GM06990 (cell line): ENCODE results near the gene KRT72.

Experiments
- DNase-seq: peaks from one replicate; pipeline ENCODE4 v3.0.0-alpha.2; 2011; ENCODE audit not compliant: insufficient read length; ENCODE audit errors: extremely low read depth
- H3K27me3 ChIP-seq: replicated peaks from 2 replicates; pipeline ENCODE4 v1.6.0; 2011; ENCODE audit warnings: low read length; ENCODE audit not compliant: control insufficient read depth, insufficient read depth
- H3K36me3 ChIP-seq: 2 replicates; pipeline ENCODE4 v1.5.1; 2011; ENCODE audit warnings: low read length; ENCODE audit not compliant: control insufficient read depth, insufficient read depth
- H3K4me3 ChIP-seq: replicated peaks from 2 replicates; pipeline ENCODE4 v1.5.1; 2011; ENCODE audit warnings: low read depth, mild to moderate bottlenecking, control low read depth, low read length
- TF ChIP-seq, protein P1 (sequence below): IDR thresholded peaks from 2 replicates; pipeline ENCODE4 v1.5.1; 2011; ENCODE audit warnings: low read length, control low read depth, mild to moderate bottlenecking, inconsistent platforms; ENCODE audit not compliant: insufficient read depth, poor library complexity, severe bottlenecking

Gene KRT72

DNA sequence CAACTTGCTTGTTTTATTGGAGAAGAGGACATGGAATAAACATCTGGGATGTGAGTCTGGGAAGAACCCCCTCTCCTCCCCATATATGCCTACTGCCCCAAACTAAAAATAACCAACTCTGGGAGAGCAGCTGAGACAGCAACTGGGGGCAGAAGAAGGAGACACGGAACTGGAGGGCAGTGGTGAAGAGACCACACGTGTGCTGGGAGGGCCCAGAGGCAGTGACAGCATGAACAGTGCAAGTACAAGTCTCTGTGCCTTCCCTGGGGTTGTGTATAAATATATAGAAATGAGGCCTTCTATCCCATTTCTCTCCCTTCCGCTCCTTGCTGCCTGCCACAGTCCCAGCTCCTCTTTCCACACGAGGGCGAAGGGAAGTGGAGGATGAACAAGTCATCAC lies 21.1 kb upstream of the KRT72 start:
- Histone ChIP-seq H3K4me3 (no peak overlapping the region), H3K36me3 (no peaks in the 10 kb centered on the region), H3K27me3 (no peaks in the 10 kb centered on the region)
- TF ChIP-seq, protein P1, sequence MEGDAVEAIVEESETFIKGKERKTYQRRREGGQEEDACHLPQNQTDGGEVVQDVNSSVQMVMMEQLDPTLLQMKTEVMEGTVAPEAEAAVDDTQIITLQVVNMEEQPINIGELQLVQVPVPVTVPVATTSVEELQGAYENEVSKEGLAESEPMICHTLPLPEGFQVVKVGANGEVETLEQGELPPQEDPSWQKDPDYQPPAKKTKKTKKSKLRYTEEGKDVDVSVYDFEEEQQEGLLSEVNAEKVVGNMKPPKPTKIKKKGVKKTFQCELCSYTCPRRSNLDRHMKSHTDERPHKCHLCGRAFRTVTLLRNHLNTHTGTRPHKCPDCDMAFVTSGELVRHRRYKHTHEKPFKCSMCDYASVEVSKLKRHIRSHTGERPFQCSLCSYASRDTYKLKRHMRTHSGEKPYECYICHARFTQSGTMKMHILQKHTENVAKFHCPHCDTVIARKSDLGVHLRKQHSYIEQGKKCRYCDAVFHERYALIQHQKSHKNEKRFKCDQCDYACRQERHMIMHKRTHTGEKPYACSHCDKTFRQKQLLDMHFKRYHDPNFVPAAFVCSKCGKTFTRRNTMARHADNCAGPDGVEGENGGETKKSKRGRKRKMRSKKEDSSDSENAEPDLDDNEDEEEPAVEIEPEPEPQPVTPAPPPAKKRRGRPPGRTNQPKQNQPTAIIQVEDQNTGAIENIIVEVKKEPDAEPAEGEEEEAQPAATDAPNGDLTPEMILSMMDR = no peak
- DNase-seq = no peak

DNA sequence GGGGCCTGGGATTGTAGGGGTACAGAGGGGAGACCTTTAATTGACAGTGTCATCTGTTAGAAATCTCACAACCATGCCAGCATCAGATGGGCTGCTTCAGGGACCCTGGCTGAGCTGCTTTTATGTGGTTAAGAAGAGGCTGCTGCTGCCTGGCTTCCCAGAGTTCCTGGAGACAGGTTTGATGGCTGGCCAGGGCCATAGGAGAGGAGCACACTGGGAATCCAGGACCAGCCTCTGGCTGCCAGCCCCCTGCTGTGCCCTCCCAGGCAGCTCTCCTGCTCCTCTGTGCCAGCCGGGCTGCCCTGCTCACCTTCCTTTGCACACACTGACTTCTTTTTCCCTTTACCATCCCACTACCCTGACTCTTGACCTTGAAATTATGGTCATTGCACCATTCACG lies 17.6 kb upstream of the KRT72 start:
- TF ChIP-seq, protein P1 = no peak
- DNase-seq = no peak
- Histone ChIP-seq H3K36me3 (no peaks in the 10 kb centered on the region), H3K27me3 (peaks cover 2% of the 10 kb centered on the region), H3K4me3 (no peak overlapping the region)

DNA sequence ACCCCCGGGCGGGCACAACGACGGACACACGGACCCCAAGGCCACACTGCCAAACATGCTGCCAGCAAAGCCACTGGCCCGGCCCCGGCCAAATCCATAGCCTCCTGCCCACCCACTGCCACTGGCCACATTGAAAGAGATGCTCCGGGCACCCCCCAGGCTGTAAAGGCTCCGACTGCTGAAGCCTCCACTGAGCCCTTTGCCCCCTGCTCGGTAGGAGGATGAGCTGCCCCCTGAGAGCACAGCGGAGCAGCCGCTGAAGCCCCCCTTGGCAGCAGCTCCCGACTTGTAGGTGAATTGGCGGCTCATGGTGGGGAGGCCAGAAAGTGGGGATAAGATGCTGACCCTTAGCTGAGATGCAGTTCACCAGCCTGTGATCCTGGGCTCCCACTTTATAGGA lies 17.0 kb upstream of the KRT72 start, which contains the start of gene KRT73:
Gene KRT73 (minus strand): TSS at position 344 of the 400 bp plus-strand sequence. CDS start 35 bp downstream, at position 309.
- TF ChIP-seq, protein P1 = no peak
- H3K27me3 ChIP-seq = peaks cover 2% of the 10 kb centered on the region
- no peak within 1 kb of the TSS for H3K4me3 ChIP-seq
- no peak for DNase-seq
- H3K36me3 ChIP-seq = no peaks in the 10 kb centered on the region

DNA sequence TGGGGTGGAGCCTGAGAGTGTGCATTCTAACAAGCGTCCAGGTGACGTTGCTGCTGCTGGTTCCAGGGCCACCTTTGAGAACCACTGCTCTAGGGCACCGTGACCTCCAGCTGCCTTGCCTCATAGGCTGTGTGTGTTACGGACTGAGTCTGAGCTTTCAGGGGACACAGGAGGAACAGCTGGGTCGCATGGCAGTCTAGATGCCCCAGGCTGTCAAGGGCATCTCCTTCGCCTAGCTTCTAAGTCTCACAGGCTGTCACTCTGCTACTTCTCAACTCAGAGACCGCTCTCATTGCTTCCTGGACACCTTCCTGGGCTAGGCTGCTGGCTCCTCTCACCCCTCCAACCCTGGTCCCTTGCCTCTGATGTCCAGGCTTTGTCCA lies 16.1 kb upstream of the KRT72 start:
- H3K4me3 ChIP-seq = no peak overlapping the region
- TF ChIP-seq, protein P1 = no peak
- no peak for DNase-seq
- no peaks in the 10 kb centered on the region for H3K36me3 ChIP-seq
- peaks cover 2% of the 10 kb centered on the region for H3K27me3 ChIP-seq

DNA sequence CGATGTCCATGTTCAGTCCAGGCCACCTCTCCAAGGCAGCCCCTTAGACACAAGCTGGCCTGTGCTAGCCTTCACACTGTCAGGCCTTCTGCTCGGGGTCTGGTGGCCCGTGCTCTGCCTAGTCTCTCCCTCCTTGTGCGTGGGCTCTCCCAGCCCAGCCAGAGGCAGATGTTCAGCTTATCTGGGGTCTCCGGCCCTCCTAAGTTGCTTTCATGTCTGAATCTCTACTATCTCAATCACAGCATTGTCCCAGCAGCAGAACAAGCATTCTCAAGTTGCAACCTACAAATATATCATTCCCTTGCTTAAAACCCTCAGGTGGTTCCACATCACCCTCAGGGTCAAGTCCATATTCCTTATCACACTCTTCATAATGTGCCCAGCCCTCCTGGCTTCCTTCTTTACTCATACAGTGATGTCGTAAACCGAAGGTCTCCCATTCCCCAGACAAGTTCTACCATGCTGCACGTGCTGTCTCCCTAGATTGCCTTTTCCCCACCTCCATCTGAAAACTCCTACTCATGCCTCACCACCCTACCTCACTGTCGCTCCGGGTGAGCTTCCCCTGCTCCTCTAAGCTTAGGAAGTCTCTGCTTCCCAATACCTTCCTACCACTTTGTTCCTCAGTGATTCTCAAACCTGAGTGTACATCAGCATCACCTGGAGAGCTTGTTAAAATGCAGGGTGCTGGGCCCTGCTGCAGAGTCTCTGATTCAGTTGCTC lies 15.6 kb upstream of the KRT72 start:
- peaks cover 2% of the 10 kb centered on the region for H3K27me3 ChIP-seq
- no peak for DNase-seq
- no peak overlapping the region for H3K4me3 ChIP-seq
- no peaks in the 10 kb centered on the region for H3K36me3 ChIP-seq
- TF ChIP-seq, protein P1 = no peak
